A549 (cell line): ENCODE measurements around the gene FGGY. TPM values are rescaled to one million over a fixed set of nuclear protein-coding genes. Genes with fewer than 3 reads are reported as not detected.
"Not testable (repeated sequence)": the region's sequence is repeated elsewhere in the genome, so short reads cannot be mapped to it uniquely, and the experiment has no call there.

Source experiments
- ATAC-seq, 2 experiments: fragments of 200-7000 bp in 1 of 2; fragments of >200 bp in 1 of 2; cut with Nextera tagmentation in 1 of 2; cut with Tn5 transposase in 1 of 2; 3 replicates each; pipeline versions ENCODE4 v1.8.0 to v1.9.1; 2018 to 2020; ENCODE audit warnings: mild to moderate bottlenecking in 1 of 2, moderate library complexity in 1 of 2
- CTCF ChIA-PET: fragments of 300-600 bp; sonication (Branson Sonifier 250); formaldehyde crosslinking; extraction: SDS; loops from one replicate; lab custom pipeline; 2021; ENCODE audit warnings: antibody characterized with exemption, inconsistent platforms; lab: Yijun Ruan, JAX
- POLR2A ChIA-PET: fragments of 350-600 bp; formaldehyde crosslinking; extraction: SDS; loops from one replicate; lab custom pipeline; 2021; ENCODE audit warnings: antibody characterized with exemption, inconsistent platforms; lab: Yijun Ruan, JAX
- DNase-seq, 2 experiments: peaks; one replicate each; pipeline versions ENCODE4 v3.0.0 to v3.0.0-alpha.2; 2011 to 2016; ENCODE audit warnings: low read depth in 1 of 2, low spot score in 1 of 2
- FAIRE-seq: peaks from 2 replicates; lab custom pipeline; 2011; peaks lifted over from hg19 to GRCh38; lab: Jason Lieb, UNC
- H3K27ac ChIP-seq, 2 experiments: fragments of >200 bp; sonication (Bioruptor Twin); formaldehyde crosslinking; 3 replicates each; pipeline ENCODE4 v1.5.1; 2016 to 2017
- H3K4me1 ChIP-seq: fragments of >200 bp; sonication (Bioruptor Twin); formaldehyde crosslinking; 3 replicates; pipeline ENCODE4 v1.6.1; 2016
- H3K4me2 ChIP-seq: fragments of >200 bp; sonication (Bioruptor Twin); formaldehyde crosslinking; 3 replicates; pipeline ENCODE4 v1.6.1; 2016
- H3K4me3 ChIP-seq: fragments of >200 bp; sonication (Bioruptor Twin); formaldehyde crosslinking; 3 replicates; pipeline ENCODE4 v1.5.1; 2016
- H3K9me3 ChIP-seq: fragments of >200 bp; sonication (Bioruptor Twin); formaldehyde crosslinking; 3 replicates; pipeline ENCODE4 v1.6.1; 2016
- BHLHE40 ChIP-seq: IDR thresholded peaks from 2 replicates; pipeline ENCODE4 v1.6.1; 2012; ENCODE audit warnings: low read depth, low read length, inconsistent platforms
- FOSL2 ChIP-seq, 2 experiments: fragments of 450-650 bp in 1 of 2; fragments of >200 bp in 1 of 2; sonication (Bioruptor Twin) in 1 of 2; formaldehyde crosslinking; IDR thresholded peaks; 2 replicates each; pipeline versions ENCODE4 v1.5.0 to v1.6.1; 2016 to 2020; ENCODE audit warnings: mild to moderate bottlenecking in 1 of 2, moderate library complexity in 1 of 2
- GATA3 ChIP-seq: IDR thresholded peaks from 2 replicates; pipeline ENCODE4 v1.6.1; 2012; ENCODE audit warnings: borderline replicate concordance
- HOXA7 ChIP-seq: fragments of 250-450 bp; sonication (Bioruptor Pico); IDR thresholded peaks from 2 replicates; pipeline ENCODE4 v1.5.0; 2020; ENCODE audit warnings: mild to moderate bottlenecking, moderate library complexity
- HOXB5 ChIP-seq: fragments of 250-450 bp; sonication (Bioruptor Pico); IDR thresholded peaks from 2 replicates; pipeline ENCODE4 v1.5.0; 2020; ENCODE audit warnings: mild to moderate bottlenecking, moderate library complexity
- MAFK ChIP-seq: fragments of 450-650 bp; IDR thresholded peaks from 2 replicates; pipeline ENCODE4 v1.6.1; 2014; ENCODE audit not compliant: partially characterized antibody
- MAZ ChIP-seq: fragments of 150-350 bp; IDR thresholded peaks from 2 replicates; pipeline ENCODE4 v1.6.1; 2014; ENCODE audit warnings: antibody characterized with exemption, low read depth, low read length, borderline replicate concordance
- POLR2A ChIP-seq: IDR thresholded peaks from 2 replicates; pipeline ENCODE4 v1.6.1; 2012; ENCODE audit warnings: mild to moderate bottlenecking, low read length
- POLR2AphosphoS2 ChIP-seq: conservative IDR thresholded peaks from 2 replicates; pipeline ENCODE4 v1.6.1; 2012; ENCODE audit warnings: low read length, improper control_type of control experiment, inconsistent platforms
- RARB ChIP-seq: fragments of 250-450 bp; sonication (Bioruptor Pico); IDR thresholded peaks from 2 replicates; pipeline ENCODE4 v1.8.0; 2021; ENCODE audit warnings: mild to moderate bottlenecking, moderate library complexity
- RNF2 ChIP-seq: fragments of 200-600 bp; sonication (generic); IDR thresholded peaks from 2 replicates; pipeline ENCODE4 v1.6.1; 2016; ENCODE audit warnings: low read depth, mild to moderate bottlenecking, antibody characterized with exemption, moderate library complexity, borderline replicate concordance
- TP53 ChIP-seq: fragments of 250-450 bp; sonication (Bioruptor Pico); IDR thresholded peaks from 2 replicates; pipeline ENCODE4 v1.5.0; 2021; ENCODE audit warnings: mild to moderate bottlenecking, moderate library complexity
- ZSCAN20 ChIP-seq: fragments of 250-450 bp; sonication (Bioruptor Pico); IDR thresholded peaks from 2 replicates; pipeline ENCODE4 v1.8.0; 2022; ENCODE audit warnings: mild to moderate bottlenecking, moderate library complexity
- WGBS: methylation state at CpG from one replicate; pipeline ENCODE4 v1.1.6; 2017; ENCODE audit errors: missing lambda C conversion rate; 5-methylcytosine and 5-hydroxymethylcytosine counted together
- polyA plus RNA-seq, 4 experiments: library from polyadenylated mRNA; depleted of rRNA in 3 of 4; stranded (reverse); fragments of >200 nt; fragmentation: RNase III in 1 of 4; extraction: RNeasy Plus Mini Kit Qiagen cat#74134 plus additional on column Dnase treatment in 1 of 4; gene quantifications; 2 replicates in 3 of 4; 3 replicates in 1 of 4; pipeline ENCODE4 v1.2.3, GENCODE V29; 2011 to 2017
- TF ChIP-seq, protein P1 (sequence below): fragments of 200-600 bp; sonication (generic); IDR thresholded peaks from 2 replicates; pipeline ENCODE4 v1.6.1; 2016; ENCODE audit warnings: antibody characterized with exemption, mild to moderate bottlenecking, moderate library complexity
- TF ChIP-seq, protein P2 (sequence below): fragments of 250-450 bp; sonication (Bioruptor Pico); IDR thresholded peaks from 2 replicates; pipeline ENCODE4 v1.5.0; 2021; ENCODE audit warnings: mild to moderate bottlenecking, moderate library complexity, borderline replicate concordance
- TF ChIP-seq, protein P3 (sequence below): fragments of 150-350 bp; IDR thresholded peaks from 2 replicates; pipeline ENCODE4 v1.6.1; 2014; ENCODE audit warnings: low read depth, mild to moderate bottlenecking, low read length

The FGGY gene
- polyA plus RNA-seq, 2 of the 4 experiments (the other 2 are of a cell fraction), result 2.9 to 4.8 TPM

- TF ChIP-seq, protein P1, sequence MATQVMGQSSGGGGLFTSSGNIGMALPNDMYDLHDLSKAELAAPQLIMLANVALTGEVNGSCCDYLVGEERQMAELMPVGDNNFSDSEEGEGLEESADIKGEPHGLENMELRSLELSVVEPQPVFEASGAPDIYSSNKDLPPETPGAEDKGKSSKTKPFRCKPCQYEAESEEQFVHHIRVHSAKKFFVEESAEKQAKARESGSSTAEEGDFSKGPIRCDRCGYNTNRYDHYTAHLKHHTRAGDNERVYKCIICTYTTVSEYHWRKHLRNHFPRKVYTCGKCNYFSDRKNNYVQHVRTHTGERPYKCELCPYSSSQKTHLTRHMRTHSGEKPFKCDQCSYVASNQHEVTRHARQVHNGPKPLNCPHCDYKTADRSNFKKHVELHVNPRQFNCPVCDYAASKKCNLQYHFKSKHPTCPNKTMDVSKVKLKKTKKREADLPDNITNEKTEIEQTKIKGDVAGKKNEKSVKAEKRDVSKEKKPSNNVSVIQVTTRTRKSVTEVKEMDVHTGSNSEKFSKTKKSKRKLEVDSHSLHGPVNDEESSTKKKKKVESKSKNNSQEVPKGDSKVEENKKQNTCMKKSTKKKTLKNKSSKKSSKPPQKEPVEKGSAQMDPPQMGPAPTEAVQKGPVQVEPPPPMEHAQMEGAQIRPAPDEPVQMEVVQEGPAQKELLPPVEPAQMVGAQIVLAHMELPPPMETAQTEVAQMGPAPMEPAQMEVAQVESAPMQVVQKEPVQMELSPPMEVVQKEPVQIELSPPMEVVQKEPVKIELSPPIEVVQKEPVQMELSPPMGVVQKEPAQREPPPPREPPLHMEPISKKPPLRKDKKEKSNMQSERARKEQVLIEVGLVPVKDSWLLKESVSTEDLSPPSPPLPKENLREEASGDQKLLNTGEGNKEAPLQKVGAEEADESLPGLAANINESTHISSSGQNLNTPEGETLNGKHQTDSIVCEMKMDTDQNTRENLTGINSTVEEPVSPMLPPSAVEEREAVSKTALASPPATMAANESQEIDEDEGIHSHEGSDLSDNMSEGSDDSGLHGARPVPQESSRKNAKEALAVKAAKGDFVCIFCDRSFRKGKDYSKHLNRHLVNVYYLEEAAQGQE, result no peak
- no peak for TF ChIP-seq RNF2
- no peak for TF ChIP-seq ZSCAN20 (CRISPR knock-in tag)
- no peak for TF ChIP-seq TP53 (CRISPR knock-in tag)
- no peak for TF ChIP-seq HOXB5
- no peak for TF ChIP-seq BHLHE40
- TF ChIP-seq, protein P2, sequence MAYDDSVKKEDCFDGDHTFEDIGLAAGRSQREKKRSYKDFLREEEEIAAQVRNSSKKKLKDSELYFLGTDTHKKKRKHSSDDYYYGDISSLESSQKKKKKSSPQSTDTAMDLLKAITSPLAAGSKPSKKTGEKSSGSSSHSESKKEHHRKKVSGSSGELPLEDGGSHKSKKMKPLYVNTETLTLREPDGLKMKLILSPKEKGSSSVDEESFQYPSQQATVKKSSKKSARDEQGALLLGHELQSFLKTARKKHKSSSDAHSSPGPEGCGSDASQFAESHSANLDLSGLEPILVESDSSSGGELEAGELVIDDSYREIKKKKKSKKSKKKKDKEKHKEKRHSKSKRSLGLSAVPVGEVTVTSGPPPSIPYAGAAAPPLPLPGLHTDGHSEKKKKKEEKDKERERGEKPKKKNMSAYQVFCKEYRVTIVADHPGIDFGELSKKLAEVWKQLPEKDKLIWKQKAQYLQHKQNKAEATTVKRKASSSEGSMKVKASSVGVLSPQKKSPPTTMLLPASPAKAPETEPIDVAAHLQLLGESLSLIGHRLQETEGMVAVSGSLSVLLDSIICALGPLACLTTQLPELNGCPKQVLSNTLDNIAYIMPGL (CRISPR knock-in tag), result no peak
- no peak for TF ChIP-seq POLR2AphosphoS2
- no peak for TF ChIP-seq MAFK
- TF ChIP-seq FOSL2 (IDR thresholded peaks at IDR 0.05), result no peak
- no peak for TF ChIP-seq FOSL2 (CRISPR knock-in tag; IDR thresholded peaks at IDR 0.05)
- TF ChIP-seq MAZ, result no peak
- TF ChIP-seq, all 56 proteins: peak for 0
These were observed 412.4 kb downstream of the FGGY start (continued) for GRCh38 chr1:59709333-59709732.

- 89% methylated on average over 2 of the region's 2 CpGs for WGBS
- H3K4me2 ChIP-seq, POLR2A ChIA-PET, H3K9me3 ChIP-seq, H3K4me3 ChIP-seq, DNase-seq, ATAC-seq, CTCF ChIA-PET, FAIRE-seq, H3K27ac ChIP-seq: not testable (repeated sequence)
- peaks cover 14% of the 10 kb centered on the region for H3K4me1 ChIP-seq
These were observed 414.0 kb downstream of the FGGY start for GRCh38 chr1:59710920-59711319.

DNA sequence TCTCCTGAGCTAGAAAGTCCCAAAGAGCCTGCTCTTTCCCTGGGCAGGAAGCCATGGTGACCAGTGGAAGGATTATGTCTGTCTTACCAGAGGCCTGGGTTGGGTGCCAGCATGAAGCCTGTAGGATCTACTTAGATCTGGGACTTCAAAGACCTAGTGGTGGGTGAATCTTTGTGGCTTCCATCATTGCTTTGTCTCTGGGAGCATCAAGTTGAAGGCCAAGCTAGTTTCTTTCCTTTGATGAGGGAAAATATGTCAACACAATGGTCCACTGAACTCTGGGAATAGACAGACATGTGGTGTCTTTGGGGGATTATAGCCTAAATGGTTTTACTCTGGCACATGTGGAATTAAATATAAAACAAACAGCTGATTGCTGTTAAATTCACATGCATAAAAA lies 417.3 kb downstream of the FGGY start:
- FAIRE-seq (no peak), DNase-seq (no peak), ATAC-seq (no peak)
- no peak overlapping the region for H3K27ac ChIP-seq
- H3K4me3 ChIP-seq, result no peak overlapping the region
- TF ChIP-seq, protein P3, sequence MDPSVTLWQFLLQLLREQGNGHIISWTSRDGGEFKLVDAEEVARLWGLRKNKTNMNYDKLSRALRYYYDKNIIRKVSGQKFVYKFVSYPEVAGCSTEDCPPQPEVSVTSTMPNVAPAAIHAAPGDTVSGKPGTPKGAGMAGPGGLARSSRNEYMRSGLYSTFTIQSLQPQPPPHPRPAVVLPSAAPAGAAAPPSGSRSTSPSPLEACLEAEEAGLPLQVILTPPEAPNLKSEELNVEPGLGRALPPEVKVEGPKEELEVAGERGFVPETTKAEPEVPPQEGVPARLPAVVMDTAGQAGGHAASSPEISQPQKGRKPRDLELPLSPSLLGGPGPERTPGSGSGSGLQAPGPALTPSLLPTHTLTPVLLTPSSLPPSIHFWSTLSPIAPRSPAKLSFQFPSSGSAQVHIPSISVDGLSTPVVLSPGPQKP, result no peak
- no peak for TF ChIP-seq POLR2A
- TF ChIP-seq RNF2, result no peak
- no peak for TF ChIP-seq HOXA7 (CRISPR knock-in tag)
- no peak for TF ChIP-seq GATA3
- no peaks in the 10 kb centered on the region for H3K9me3 ChIP-seq
- no peaks in the 10 kb centered on the region for H3K4me1 ChIP-seq
- CTCF ChIA-PET, result no interaction called here
- no peak overlapping the region for H3K4me2 ChIP-seq
- POLR2A ChIA-PET, result no interaction called here

- no peaks in the 10 kb centered on the region for H3K9me3 ChIP-seq
- H3K4me3 ChIP-seq, result no peak overlapping the region
- ChIA-PET CTCF (no interaction called here), POLR2A (no interaction called here)
- no peak for DNase-seq
- FAIRE-seq, result no peak
- TF ChIP-seq POLR2AphosphoS2 (no peak), RARB (no peak)
- 13% methylated on average over 1 of the region's 1 CpG for WGBS
- H3K4me1 ChIP-seq, result no peaks in the 10 kb centered on the region
- H3K27ac ChIP-seq, result no peak overlapping the region
- no peak overlapping the region for H3K4me2 ChIP-seq
- no peak for ATAC-seq
These were observed 418.1 kb downstream of the FGGY start for GRCh38 chr1:59714966-59715365.
